Vagina (tissue), 2 donors: Measurements from ENCODE around the gene TOMM40L.

Experiments used
- CTCF ChIP-seq, 3 experiments: fragments of 450-650 bp in 2 of 3; fragments of 200-600 bp in 1 of 3; sonication (generic) in 1 of 3; IDR thresholded peaks; one replicate each; pipeline ENCODE4 v1.5.1; 2017 to 2019; ENCODE audit warnings: antibody characterized with exemption in 3 of 3, mild to moderate bottlenecking in 2 of 3, moderate library complexity in 2 of 3
- POLR2A ChIP-seq, 2 donors: fragments of 450-650 bp; IDR thresholded peaks; one replicate each; pipeline ENCODE4 v1.6.1; 2017; ENCODE audit warnings: antibody characterized with exemption in 2 of 2, mild to moderate bottlenecking in 2 of 2, moderate library complexity in 2 of 2
- POLR2AphosphoS5 ChIP-seq, 2 donors: sonication (generic); formaldehyde crosslinking; IDR thresholded peaks; one replicate each; pipeline ENCODE4 v1.9.0; 2017; ENCODE audit warnings: antibody characterized with exemption in 2 of 2, mild to moderate bottlenecking in 2 of 2, low read depth in 1 of 2; ENCODE audit not compliant: insufficient read depth in 1 of 2

GRCh38 chr1:161200421-161200991, 25.4 kb upstream of the TOMM40L start:
- TF ChIP-seq CTCF (IDR thresholded peaks at IDR 0.05) (no peak), POLR2A (IDR thresholded peaks at IDR 0.05) (no peak), POLR2AphosphoS5 (IDR thresholded peaks at IDR 0.05; ENCODE audit: insufficient read depth in 1 of 2, low read depth in 1 of 2) (no peak)
